HG03439 (cell line): Measurements from ENCODE around the gene SLC18B1.
"Not testable (repeated sequence)": the region's sequence is repeated elsewhere in the genome, so short reads cannot be mapped to it uniquely, and the experiment has no call there.

Experiments used
- ATAC-seq: cut with Tn5 transposase; IDR thresholded peaks from one replicate; pipeline ENCODE4 v1.9.1; 2021; ENCODE audit warnings: mild to moderate bottlenecking, moderate library complexity; ENCODE audit not compliant: unreplicated experiment

Gene SLC18B1

DNA sequence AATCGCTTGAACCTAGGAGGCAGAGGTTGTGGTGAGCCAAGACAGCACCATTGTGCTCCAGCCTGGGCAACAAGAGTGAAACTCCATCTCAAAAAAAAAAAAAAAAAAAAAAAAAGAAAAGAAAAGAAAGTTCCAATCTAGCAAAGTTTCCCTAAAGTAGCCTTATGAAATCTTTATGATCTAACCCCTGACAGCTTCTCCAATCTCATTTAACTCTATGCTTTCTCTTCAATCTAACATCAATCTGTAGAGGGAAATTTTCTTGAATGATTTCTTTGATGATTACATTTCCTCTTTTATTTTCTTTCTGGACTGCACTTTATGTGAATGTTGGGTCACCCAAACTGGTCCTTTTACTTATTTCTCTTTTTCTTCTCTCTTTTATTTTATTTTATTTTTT lies 2.2 kb upstream of the SLC18B1 start:
- ATAC-seq = no peak

DNA sequence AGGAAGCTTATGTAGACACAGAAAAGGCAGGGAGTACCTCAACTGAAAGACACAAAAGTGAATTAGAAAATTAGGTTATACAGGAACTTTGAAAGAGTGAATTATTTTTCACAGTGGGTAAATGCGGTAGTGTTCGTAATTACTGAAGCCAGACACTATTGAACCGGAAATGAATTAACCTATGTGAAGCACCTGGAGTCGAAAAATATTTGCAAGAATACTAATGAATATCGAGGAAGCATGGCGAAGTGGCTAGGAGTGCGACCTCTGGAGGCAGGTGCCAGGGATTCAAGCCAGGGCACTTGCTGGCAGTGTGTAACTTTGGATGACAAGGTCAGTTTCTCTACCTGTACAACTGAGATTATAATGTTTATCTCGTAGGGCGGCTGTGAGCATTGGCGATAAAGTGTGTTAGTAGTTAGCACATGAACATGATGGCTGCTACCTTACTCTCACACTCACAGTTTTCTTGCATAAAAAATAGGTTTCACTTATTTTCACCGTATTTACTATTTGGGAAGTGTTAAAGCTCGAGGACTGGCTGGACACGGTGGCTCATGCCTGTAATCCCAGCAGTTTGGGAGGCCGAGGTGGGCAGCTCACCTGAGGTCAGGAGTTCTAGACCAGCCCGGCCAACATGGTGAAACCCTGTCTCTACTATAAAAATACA lies 567 bp upstream of the SLC18B1 start:
- ATAC-seq = peak; percentile 83

DNA sequence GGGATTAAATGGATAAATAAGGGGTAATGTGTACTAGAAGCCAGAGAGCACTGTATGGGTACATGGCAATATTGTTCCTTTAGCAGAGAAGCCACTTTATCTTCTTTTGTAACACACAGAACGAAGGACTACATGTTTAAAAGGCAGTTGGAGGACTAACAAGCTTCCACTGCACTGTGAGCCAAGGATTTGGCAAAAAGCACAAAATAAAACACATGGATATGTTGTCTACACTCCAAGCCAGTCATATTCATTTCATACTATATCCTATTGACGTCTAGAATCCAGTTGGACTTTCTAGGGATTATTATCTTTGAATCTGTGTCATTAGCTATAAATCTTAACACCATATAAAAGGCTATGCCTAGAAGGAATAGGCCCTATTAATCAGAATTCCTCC lies 3.0 kb downstream of the SLC18B1 start:
- no peak for ATAC-seq

DNA sequence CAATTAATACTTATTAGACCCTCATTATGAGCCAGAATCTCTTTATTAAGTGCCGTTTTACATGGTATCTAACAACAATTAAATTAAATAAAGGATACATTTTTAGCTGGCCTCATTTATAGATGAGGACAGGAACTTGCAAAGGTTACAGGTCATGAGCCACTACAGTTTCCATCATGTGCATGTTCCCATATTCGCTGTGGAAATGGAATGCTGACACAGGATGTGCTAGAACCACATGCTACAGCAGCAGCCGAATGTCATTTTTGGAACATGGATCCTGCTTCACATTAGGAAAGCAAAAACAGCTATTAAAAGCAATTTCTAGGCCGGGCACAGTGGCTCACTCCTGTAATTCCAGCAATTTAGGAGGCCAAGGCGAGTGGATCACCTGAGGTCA lies 5.9 kb downstream of the SLC18B1 start:
- no peak for ATAC-seq

DNA sequence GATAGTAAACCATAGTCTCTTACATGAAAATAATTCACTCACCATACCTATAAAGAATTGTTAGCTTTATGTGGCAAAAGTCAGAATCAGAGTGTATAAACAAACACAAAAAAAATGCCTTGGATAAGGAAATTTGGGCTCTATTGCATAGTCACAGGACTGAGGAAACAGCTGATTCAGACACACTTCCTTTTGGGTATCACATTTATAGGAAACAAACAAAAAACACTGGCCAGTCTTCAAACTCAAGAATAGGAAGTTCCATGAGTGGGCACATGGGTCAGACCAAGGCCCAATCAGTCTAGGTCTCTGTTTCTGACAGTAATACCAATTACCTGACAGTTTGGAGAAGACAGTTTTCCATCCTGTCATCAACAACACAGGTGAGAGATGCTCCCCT lies 8.0 kb downstream of the SLC18B1 start:
- ATAC-seq = no peak

DNA sequence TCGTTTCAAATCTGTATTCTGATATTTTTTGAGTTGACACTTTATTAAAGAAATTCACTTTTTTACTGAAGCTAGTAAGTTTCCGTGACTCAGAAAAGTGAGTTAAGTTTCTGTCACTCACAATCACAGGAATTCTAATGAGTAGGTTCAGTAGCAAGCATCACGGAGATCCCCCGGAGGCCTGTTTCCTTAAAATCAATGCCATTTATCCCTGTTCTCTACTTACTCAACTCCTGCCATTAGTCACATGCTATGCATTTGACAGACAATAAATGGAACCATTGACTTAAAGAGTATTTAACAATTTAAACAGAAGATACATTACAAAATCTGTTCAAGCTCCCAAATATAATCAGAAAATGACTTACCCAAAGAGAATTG lies 9.1 kb downstream of the SLC18B1 start:
- no peak for ATAC-seq

DNA sequence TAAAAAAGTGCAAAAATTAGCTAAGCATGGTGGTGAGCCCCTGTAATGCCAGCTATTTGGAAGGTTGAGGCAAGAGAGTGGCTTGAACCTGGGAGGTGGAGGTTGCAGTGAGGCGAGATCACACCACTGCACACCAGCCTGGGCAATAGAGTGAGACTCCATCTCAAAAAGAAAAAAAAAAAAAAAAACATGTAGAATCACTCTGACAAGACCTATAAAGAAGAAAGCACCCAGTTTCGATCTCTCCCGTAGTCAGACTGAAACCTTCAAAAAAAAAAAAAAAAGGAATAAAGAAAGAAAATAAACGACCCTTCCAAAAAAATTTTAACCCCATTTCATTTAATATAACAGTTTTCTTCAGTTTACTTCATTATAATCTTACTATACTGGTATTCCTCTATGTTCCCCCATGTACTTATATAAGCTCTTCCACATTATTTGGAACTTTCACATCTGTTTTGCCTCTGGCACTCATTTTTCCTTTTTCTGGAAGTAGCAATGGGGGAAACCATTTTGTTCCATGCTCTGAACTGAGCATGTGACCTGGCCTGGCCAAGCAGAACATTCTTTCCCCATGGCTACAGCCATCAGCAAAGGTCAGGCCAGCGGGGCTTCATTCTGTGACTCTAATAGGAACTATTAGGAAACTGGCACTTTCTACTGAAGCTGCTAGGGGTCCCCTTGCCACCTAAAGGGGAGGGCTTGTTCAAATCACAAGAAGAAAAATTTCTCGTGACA lies 9.6 kb downstream of the SLC18B1 start:
- no peak for ATAC-seq

DNA sequence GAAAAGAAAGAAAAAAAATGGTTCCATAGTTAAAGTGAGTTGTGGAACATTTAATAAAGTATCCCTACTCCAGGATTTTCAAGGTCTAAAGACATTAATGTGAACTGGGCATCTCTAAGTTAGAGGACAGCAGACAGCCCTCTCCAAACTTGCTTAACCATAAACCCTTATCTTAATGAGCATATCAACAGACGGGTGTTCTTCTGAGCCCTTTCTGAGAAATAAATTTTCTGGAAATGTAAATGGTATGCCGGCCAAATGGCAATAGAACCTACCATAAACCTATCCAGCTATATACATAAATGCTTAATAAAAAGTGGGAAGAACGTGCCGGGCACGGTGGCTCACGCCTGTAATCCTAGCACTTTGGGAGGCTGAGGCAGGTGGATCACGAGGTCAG lies 12.5 kb downstream of the SLC18B1 start:
- no peak for ATAC-seq

DNA sequence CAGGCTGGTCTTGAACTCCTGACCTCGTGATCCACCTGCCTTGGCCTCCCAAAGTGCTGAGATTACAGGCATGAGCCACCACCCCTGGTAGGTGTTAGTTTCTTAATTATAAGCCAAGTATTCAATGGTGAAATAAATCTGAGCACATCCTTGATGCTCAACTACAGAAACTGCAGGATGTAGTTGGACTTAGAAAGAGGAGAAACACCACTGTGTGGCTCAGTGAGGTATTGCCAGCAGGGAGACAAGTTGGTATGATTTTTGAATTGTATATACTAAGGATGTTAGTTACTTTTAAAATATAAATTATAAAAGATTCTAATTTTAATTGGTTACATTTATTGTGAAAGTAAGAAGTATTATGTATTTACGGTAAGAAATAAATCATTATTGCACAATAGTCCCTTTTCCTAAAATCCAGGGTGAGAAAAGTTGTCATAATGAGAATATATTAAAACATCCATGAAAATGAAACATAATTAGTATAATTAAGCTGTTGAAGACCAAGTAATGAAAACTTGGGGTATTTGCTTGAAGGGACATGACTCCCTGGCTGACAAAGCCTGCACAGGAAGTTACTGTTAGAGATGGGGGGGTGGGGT lies 17.6 kb downstream of the SLC18B1 start:
- ATAC-seq = no peak

DNA sequence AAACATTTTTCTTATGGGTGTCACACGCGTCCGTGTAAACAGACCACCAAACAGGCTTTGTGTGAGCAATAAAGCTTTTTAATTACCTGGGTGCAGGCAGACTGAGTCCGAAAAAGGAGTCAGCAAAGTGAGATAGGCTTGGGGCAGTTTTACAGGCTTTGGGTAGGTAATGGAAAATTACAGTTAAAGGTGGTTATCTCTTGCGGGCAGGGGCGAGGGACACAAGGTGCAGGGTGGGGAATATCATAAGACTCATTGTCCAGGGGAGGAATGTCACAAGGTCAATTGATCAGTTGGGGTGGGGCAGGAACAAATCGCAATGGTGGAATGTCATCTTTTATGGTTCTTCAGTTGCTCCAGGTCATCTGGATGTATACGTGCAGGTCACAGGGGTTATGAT lies 20.6 kb downstream of the SLC18B1 start:
- not testable (repeated sequence) for ATAC-seq

DNA sequence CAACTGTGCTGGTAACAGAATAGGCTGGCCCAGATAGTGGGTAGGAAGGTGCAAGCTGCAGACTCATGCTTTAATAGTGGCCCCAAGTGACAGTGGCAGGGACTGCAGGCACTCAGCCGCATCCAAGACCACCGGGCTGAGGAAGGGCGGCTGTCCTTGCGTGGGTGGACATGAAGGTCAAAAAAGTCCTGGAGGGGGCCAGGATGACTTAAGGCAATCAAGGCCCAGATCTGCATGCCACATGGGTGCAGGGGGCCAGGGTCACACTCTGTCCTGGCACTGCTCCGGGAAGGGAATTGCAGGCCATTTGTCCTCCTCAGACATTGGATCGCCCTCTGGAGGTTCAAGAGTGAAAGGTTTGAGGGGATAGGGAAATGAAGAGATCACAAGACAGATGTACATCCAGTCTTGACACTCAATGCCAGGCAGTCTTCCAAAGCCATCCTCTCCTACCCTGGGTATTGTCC lies 30.4 kb downstream of the SLC18B1 start:
- ATAC-seq = peak; percentile 84

DNA sequence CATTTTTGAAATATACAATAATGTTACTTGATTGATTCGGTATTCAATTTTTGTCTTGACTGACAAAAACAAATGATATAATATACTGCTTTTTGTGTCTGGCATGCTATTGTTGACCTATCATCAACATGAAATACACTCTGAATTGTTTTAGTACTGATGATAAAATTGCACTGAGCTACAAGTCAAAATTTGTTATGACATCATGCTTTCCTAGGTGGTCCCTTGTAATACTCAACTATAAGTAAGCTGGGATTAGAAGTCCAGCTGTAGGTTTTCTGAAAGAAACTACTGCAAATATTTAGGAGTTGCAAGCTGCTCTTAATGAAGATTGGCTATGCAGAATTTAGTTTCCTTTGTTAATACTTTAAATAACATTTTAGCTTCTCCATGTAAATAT lies 32.9 kb downstream of the SLC18B1 start:
- ATAC-seq = no peak

DNA sequence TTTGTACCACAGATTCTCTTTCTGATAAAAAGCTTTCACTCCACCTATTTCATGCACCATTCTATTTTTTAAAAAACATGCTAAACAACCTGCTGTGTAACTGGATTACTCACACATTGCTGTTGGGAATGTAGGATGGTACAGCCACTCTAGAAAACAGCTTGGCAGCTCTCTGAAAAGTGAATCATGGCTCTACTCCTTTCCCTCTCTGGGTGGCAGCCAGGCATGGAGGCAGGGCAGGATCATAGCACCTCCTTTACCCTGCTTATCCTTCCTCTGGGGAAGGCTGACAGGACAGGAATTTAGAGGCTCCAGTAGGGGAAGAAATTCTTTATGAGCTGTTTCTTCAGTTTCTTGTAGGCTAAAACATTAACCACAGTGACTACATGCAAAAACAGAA lies 34.1 kb downstream of the SLC18B1 start:
- ATAC-seq = no peak

DNA sequence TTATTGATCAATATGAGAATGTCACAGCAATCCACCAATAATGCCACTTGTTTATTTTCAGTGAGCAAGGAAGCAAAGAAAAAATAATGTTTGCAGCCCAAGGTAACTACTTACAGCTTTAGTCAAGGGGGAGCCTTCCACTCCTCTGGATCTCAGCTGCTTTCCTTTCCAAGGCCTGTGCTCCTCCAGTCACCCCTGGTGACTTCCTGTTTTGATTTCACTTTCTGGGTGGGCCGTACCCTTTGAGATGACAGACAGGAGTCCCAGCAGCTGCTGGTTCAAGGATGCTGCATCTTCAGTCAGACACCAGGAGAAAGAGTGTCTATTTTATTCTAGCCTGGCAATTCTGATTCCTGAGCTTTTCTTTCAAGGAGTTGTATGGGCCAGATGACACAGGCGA lies 35.2 kb downstream of the SLC18B1 start:
- peak; percentile 84 for ATAC-seq

DNA sequence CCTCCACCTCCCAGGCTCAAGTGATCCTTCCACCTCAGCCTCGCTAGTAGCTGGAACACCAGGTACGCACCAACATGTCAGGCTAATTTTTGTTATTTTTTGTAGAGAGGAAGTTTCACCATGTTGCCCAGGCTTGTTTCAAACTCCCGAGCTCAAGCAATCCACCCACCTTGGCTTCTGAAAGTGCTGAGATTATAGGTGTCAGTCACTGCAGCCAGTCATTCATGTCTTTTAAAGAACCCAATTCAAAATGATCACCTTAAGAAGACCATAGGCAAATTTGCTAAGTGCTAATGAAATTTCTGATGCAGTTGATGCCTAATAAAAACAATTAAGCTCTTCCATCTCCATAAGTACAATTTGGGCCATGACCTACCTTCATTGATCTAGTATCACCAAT lies 38.2 kb downstream of the SLC18B1 start:
- no peak for ATAC-seq

DNA sequence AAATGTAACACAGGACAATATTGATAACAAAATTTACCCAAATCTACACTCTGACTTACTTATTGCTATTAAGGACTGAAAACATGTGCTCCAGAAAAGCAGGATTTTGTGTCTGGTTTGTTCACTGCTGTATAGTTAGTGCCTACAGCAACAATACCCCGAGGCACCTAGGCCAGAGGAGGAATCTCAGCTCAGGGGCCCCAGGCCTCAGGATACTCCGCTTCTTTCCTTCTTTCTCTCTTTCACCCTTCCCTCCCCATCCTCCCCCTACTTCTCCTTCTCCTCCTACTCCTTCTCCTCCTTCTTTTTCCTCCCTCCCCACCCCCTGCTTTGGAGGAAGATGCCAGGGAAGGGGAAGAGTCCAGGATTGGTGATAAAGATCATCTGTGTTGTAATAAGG lies 39.7 kb downstream of the SLC18B1 start:
- ATAC-seq = no peak

DNA sequence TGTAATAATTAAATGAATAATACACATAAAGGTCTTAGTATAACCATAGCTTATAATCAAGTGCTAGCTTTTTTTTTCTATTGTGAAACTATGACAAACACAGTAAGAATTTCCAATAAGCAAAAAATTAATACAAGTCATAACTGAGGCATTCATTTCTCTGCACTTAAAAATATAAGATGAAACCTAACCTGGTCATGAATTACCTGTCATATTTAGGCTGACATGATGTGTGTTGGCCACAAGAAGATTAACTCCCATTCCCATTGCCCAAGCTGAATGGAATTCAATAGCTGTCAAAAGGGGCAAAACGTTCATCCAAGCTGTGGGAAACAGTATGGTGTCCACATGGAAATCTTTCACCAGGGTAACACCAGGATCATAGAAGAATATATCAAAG lies 46.2 kb downstream of the SLC18B1 start:
- no peak for ATAC-seq

DNA sequence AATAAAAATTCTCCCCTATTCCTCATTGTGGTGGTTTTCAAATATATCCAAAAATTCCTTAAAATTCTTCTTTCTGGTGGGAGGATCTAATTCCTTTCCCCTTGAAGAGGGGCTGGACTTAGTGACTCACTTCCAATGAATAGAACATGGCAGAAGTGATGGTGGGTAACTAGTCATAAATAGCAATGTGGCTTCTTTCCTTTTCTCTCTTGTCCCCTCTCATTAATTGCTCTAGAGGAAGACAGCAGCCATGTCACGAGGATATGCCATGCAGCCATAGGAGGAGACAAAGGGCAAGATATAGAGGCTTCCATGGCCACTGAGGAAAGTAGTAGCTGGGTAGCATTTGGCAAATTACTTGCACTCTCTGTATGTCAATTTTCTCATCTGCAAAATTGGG lies 46.6 kb downstream of the SLC18B1 start:
- ATAC-seq = no peak

DNA sequence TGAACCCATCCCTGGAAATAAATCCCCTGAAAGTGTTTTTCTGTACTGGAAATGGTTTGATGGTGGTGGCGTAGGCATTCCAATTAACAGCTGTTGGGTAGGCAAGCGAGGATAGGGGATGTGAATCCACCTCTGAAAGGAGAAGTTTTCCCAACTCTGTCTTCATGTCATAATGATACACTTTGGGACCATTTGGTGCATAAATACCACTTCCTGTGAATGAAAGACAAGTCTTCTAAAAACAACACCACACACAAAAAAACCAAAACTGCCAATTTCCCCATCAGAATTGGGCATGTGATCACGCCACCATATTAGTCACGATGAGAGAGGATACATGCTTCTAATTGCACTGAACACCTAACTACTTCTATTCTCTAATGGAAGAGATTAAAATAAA lies 47.1 kb downstream of the SLC18B1 start:
- ATAC-seq = peak; percentile 32

DNA sequence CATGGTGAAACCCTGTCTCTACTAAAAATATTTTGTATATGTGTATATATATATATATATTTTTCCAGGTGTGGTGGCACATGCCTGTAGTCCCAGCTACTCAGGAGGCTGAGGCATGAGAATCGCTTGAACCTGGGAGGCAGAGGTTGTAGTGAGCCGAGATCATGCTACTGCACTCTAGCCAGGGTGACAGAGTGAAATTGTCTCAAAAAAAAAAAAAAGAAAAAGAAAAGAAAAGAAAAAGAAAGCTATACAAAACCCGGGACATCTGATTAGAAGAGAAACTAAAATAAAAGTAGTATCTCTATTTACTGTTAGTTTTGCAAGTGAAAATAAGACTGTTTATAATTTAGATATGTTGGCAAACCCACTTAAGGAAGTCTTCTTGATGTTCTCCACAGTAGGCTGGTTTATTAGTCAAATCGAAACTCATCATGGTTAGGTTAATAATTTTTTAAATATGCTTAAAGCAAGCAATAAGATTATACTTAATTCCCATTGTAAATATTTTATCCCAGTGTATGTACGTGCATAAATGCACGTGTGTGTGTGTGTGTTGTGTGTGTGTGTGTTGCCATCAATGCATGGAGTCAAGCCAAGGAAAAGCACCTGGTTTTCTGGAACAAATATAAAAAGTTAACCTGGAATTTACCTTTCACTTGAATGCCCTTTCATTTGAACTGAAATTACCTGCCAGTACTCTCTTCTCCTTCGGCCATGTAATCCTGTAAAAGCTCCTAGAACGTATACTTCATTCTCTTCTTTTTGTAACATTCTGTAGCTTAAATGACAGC lies 47.8 kb downstream of the SLC18B1 start:
- peak; percentile 80 for ATAC-seq

DNA sequence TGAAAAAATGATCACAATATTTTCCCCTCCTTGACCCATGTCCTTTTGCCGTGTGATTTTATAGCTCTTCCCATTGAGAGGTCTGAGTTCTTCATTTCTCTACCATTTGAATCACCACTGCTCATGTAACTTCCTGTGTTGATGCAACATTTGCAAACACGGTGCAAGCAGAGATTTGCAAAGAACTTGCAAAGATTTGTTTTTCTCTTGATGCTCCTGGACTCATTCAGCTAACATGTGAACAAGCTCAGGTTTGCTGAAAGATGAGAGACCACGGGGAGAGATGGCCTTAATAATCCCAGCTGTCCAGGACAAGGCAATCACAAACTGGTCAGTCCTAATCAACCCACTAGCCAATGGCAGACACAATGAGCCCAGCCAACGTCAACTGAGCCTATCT lies 49.3 kb downstream of the SLC18B1 start:
- no peak for ATAC-seq
